SJSA1 (cell line): Measurements from ENCODE around the gene FAM118A. TPM values are rescaled to one million over a fixed set of nuclear protein-coding genes. Genes with fewer than 3 reads are reported as not detected.
"Not testable (repeated sequence)": the region's sequence is repeated elsewhere in the genome, so short reads cannot be mapped to it uniquely, and the experiment has no call there.

ENCODE experiments used
- DNase-seq, 2 experiments: peaks; one replicate each; pipeline ENCODE4 v3.0.0-alpha.2; 2015 to 2020; ENCODE audit warnings: low spot score in 2 of 2, low read depth in 1 of 2
- H3K27ac ChIP-seq: fragments of 250-450 bp; sonication (Bioruptor Pico); 2 replicates; pipeline ENCODE4 v1.5.1; 2020; ENCODE audit warnings: mild to moderate bottlenecking, moderate library complexity
- H3K27me3 ChIP-seq: fragments of 250-450 bp; sonication (Bioruptor Pico); replicated peaks from 2 replicates; pipeline ENCODE4 v1.5.1; 2020; ENCODE audit warnings: mild to moderate bottlenecking, moderate library complexity
- H3K36me3 ChIP-seq: fragments of 250-450 bp; sonication (Bioruptor Pico); 2 replicates; pipeline ENCODE4 v1.5.1; 2020; ENCODE audit warnings: mild to moderate bottlenecking
- H3K4me1 ChIP-seq: fragments of 250-450 bp; sonication (Bioruptor Pico); replicated peaks from 2 replicates; pipeline ENCODE4 v1.6.1; 2021; ENCODE audit warnings: mild to moderate bottlenecking
- H3K4me3 ChIP-seq: fragments of 250-450 bp; sonication (Bioruptor Pico); 2 replicates; pipeline ENCODE4 v1.5.1; 2020; ENCODE audit warnings: mild to moderate bottlenecking
- H3K9me3 ChIP-seq: fragments of 250-450 bp; sonication (Bioruptor Pico); replicated peaks from 2 replicates; pipeline ENCODE4 v1.5.1; 2020; ENCODE audit warnings: mild to moderate bottlenecking
- total RNA-seq: library from RNA; depleted of rRNA; stranded (reverse); fragments of >200 nt; shearing (Covaris generic); gene quantifications from 2 replicates; pipeline ENCODE4 v1.2.3, GENCODE V29; 2014; rRNA removed

Gene FAM118A
- total RNA-seq, 1 experiment from 2014 or later, result 19.8 TPM

DNA sequence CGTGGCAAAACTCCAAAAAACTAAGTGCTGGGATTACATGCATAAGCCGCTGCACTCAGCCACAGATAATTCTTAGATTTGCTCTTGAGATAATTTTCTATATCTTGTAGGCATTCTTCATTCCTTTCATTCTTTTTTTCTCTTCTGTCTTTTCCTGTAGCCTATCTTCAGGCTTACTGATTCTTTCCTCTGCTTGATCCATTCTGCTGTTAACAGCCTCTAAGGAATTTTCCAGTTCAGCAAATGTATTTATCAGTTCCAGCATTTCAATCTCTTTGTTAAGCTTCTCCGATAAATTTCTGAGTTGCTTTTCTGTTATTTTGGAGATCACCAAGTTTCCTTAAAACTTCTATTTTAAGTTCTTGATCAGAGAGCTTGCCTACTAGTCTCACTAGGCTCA is 57.0 kb downstream of the FAM118A start:
- no peaks in the 10 kb centered on the region; the same call in 1 of the 2 replicates for H3K27me3 ChIP-seq
- no peaks in the 10 kb centered on the region for H3K36me3 ChIP-seq
- H3K4me3 ChIP-seq, result no peak overlapping the region
- peaks cover 7% of the 10 kb centered on the region; the same call in 1 of the 2 replicates for H3K9me3 ChIP-seq
- no peak for DNase-seq
- no peak overlapping the region for H3K27ac ChIP-seq
- H3K4me1 ChIP-seq, result no peaks in the 10 kb centered on the region

GRCh38 chr22:45373592-45373991 is 63.9 kb downstream of the FAM118A start:
- H3K27me3 ChIP-seq, H3K9me3 ChIP-seq, H3K4me1 ChIP-seq, H3K27ac ChIP-seq, H3K4me3 ChIP-seq, H3K36me3 ChIP-seq, DNase-seq: not testable (repeated sequence)

- no peaks in the 10 kb centered on the region for H3K4me1 ChIP-seq
- H3K27ac ChIP-seq, result no peak overlapping the region
- no peak for DNase-seq
- H3K36me3 ChIP-seq, result no peaks in the 10 kb centered on the region
- no peaks in the 10 kb centered on the region for H3K9me3 ChIP-seq
- H3K4me3 ChIP-seq, result no peak overlapping the region
- peaks cover 12% of the 10 kb centered on the region; the same call in 1 of the 2 replicates for H3K27me3 ChIP-seq
These were observed 66.3 kb downstream of the FAM118A start for GRCh38 chr22:45376009-45376408.

- H3K9me3 ChIP-seq, result no peaks in the 10 kb centered on the region
- no peaks in the 10 kb centered on the region for H3K36me3 ChIP-seq
- DNase-seq, result no peak
- no peak overlapping the region for H3K4me3 ChIP-seq
- H3K27me3 ChIP-seq, result peaks cover 12% of the 10 kb centered on the region; the same call in 1 of the 2 replicates
- H3K27ac ChIP-seq, result no peak overlapping the region
- no peaks in the 10 kb centered on the region for H3K4me1 ChIP-seq
These were observed 67.0 kb downstream of the FAM118A start for GRCh38 chr22:45376703-45377102.

DNA sequence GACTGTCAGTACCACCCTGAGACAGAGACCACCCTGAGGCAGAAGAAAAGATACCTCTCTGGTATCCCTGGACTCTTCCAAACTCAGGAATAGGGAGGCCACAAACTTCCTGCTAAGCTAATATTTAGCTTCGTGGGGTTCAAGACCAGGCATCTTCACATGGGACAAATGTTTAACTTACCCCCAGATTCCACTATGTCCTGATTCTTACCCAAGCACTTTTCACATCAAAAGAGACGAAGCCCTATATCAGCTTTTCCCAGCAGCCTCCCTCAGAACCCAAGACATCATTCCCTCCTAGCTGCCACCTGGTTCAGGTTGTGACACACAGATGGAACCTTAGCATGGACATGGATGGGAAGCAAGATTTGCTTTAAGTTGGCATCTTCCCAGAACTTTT is 71.6 kb downstream of the FAM118A start:
- DNase-seq, result no peak
- no peaks in the 10 kb centered on the region for H3K36me3 ChIP-seq
- peaks cover 15% of the 10 kb centered on the region; the same call in 1 of the 2 replicates for H3K27me3 ChIP-seq
- no peaks in the 10 kb centered on the region for H3K9me3 ChIP-seq
- H3K4me1 ChIP-seq, result no peaks in the 10 kb centered on the region
- no peak overlapping the region for H3K4me3 ChIP-seq
- no peak overlapping the region for H3K27ac ChIP-seq

GRCh38 chr22:45389546-45389945 is 79.8 kb downstream of the FAM118A start:
- Histone ChIP-seq H3K4me1 (no peaks in the 10 kb centered on the region), H3K27me3 (peaks cover 7% of the 10 kb centered on the region), H3K9me3 (no peaks in the 10 kb centered on the region), H3K36me3 (no peaks in the 10 kb centered on the region), H3K4me3 (no peak overlapping the region), H3K27ac (no peak overlapping the region)
- DNase-seq, result no peak

Other genes starting within 250 kb of the FAM118A start
- 61.9 and 124 TPM in 2 replicates for gene NUP50, start 146.0 kb upstream of the FAM118A start, total RNA-seq
- 126 and 192 TPM in 2 replicates for gene KIAA0930, start 69.0 kb upstream of the FAM118A start, total RNA-seq
- gene UPK3A, start 25.0 kb upstream of the FAM118A start, total RNA-seq, result not detected in 2 replicates
- gene SMC1B, start 103.7 kb downstream of the FAM118A start, total RNA-seq, result not detected in 2 replicates
- gene RIBC2, start 103.8 kb downstream of the FAM118A start, total RNA-seq, result not detected in 2 replicates
- 25.9 and 38.8 TPM in 2 replicates for gene FBLN1, start 192.9 kb downstream of the FAM118A start, total RNA-seq